ENCODE data around the gene DPEP2.
"Not testable (repeated sequence)": the region's sequence is repeated elsewhere in the genome, so short reads cannot be mapped to it uniquely, and the experiment has no call there.

DPEP2 gene

DNA sequence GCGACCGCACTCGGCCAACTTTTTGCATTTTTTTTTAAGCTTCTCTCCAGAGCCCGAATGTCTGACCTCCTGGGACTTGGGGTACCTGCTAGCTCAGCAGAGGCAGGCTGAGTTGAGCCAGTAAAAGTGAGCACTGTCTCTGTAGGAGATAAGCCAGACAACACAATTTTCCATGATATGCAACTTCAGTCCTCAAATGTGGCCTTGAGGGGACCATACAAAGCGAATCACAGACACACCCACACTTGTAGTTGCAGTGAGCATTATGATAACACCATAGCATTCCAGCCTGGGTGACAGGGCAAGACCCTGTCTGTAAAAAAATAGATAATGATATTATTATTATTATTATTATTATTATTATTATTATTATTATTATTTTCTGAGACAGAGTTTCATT is 2.6 kb downstream of the DPEP2 start:
- Histone ChIP-seq H3K36me3 (peaks cover 0 to 5% (median 0%) of the 10 kb centered on the region in 11 experiments; a peak in 1 of 22 replicates), H3K27me3 (no peaks in the 10 kb centered on the region), H3K4me1 (peaks cover 53 to 95% (median 70%) of the 10 kb centered on the region in 10 experiments), H3K9me3 (replicated peaks in 1 of 11) (peaks cover 0 to 12% (median 9%) of the 10 kb centered on the region in 11 experiments; a peak in 14 of 22 replicates), H3K4me2 (peak overlapping the region in 2 of 11 experiments; percentile 73 to 88; a peak in 4 of 22 replicates), H3K27ac (peak overlapping the region in 3 of 11 experiments; percentile 30 to 86 (median 85); a peak in 5 of 22 replicates), H4K20me1 (peaks cover 0 to 13% (median 0%) of the 10 kb centered on the region in 11 experiments; a peak in 1 of 22 replicates), H3K4me3 (no peak overlapping the region), H3K9ac (peak overlapping the region in 1 of 11 experiments; percentile 53; a peak in 1 of 22 replicates)
- no peak for TF ChIP-seq Cebpa-rat (IDR thresholded peaks at IDR 0.05)

DNA sequence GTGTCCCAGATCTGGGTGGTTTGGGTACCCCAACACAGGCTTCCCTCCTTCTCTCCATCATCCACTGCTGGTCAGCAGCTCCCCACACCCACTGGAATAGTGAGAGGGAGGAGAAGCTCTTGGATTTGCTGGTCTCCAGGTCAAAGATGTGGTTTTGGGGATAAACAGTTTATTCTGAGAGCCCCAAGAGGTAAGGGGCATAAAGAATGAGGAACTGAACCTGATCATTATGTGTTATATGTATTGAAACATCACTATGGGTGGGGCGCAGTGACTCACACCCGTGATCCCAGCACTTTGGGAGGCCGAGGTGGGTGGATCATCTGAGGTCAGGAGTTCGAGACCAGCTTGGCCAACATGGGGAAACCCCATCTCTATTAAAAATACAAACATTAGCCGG is 3.9 kb downstream of the DPEP2 start:
- Histone ChIP-seq H3K9ac (peak overlapping the region in 3 of 11 experiments; percentile 20 to 52 (median 49); a peak in 4 of 22 replicates), H3K9me3 (replicated peaks in 1 of 11) (peaks cover 0 to 12% (median 9%) of the 10 kb centered on the region in 11 experiments; a peak in 14 of 22 replicates), H3K4me3 (no peak overlapping the region), H3K4me1 (peaks cover 50 to 82% (median 66%) of the 10 kb centered on the region in 10 experiments), H3K27me3 (no peaks in the 10 kb centered on the region), H3K27ac (peak overlapping the region in 4 of 11 experiments; percentile 56 to 86 (median 83); a peak in 8 of 22 replicates), H3K4me2 (peak overlapping the region in 6 of 11 experiments; percentile 1 to 90 (median 78); a peak in 11 of 22 replicates), H4K20me1 (peaks cover 0 to 19% (median 0%) of the 10 kb centered on the region in 11 experiments; a peak in 1 of 22 replicates), H3K36me3 (peaks cover 0 to 12% (median 0%) of the 10 kb centered on the region in 11 experiments; a peak in 2 of 22 replicates)
- TF ChIP-seq Cebpa-rat (IDR thresholded peaks at IDR 0.05): no peak

DNA sequence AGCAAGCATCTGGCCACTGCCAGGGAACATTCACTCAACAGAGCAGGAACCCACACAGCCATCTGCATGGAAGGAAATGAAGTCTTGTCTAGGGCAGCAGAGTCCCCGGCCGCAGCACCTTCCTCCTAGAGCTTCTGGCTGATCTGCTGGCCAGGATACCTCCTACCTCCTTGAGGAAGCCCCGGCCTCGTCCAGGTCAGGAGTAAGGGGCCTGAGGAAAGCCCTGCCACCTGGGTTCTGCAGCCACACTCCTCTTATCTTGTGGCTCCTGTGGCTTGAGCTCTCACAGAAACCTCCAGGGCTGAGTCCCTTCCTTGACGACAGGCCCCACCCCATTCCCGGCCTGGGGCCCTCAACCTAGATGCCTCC is 5.3 kb downstream of the DPEP2 start:
- Histone ChIP-seq H3K9me3 (replicated peaks in 1 of 11) (peaks cover 0 to 12% (median 9%) of the 10 kb centered on the region in 11 experiments; a peak in 14 of 22 replicates), H3K27ac (peak overlapping the region; percentile 59 to 86 (median 81); a peak in 21 of 22 replicates), H4K20me1 (peaks cover 0 to 19% (median 0%) of the 10 kb centered on the region in 11 experiments; a peak in 1 of 22 replicates), H3K36me3 (peaks cover 0 to 12% (median 0%) of the 10 kb centered on the region in 11 experiments; a peak in 2 of 22 replicates), H3K9ac (peak overlapping the region; percentile 51 to 77 (median 70)), H3K4me2 (peak overlapping the region; percentile 79 to 94 (median 87)), H3K4me3 (peak overlapping the region in 5 of 10 experiments; percentile 29 to 60 (median 42); a peak in 7 of 20 replicates), H3K4me1 (peaks cover 36 to 71% (median 53%) of the 10 kb centered on the region in 10 experiments)
- not testable (repeated sequence) for H3K27me3 ChIP-seq

- no peak for TF ChIP-seq Cebpa-rat (IDR thresholded peaks at IDR 0.05)
- Histone ChIP-seq H3K9ac (peak overlapping the region; percentile 51 to 77 (median 70)), H3K36me3 (peaks cover 0 to 12% (median 0%) of the 10 kb centered on the region in 11 experiments; a peak in 2 of 22 replicates), H3K27me3 (no peaks in the 10 kb centered on the region), H3K4me1 (peaks cover 30 to 71% (median 50%) of the 10 kb centered on the region in 10 experiments), H3K27ac (peak overlapping the region; percentile 59 to 86 (median 81); a peak in 21 of 22 replicates), H3K9me3 (replicated peaks in 1 of 11) (peaks cover 0 to 10% (median 6%) of the 10 kb centered on the region in 11 experiments; a peak in 14 of 22 replicates), H3K4me3 (peak overlapping the region; percentile 9 to 60 (median 42); a peak in 15 of 20 replicates), H4K20me1 (peaks cover 0 to 19% (median 0%) of the 10 kb centered on the region in 11 experiments; a peak in 1 of 22 replicates), H3K4me2 (peak overlapping the region; percentile 79 to 94 (median 87))
These were observed 5.9 kb downstream of the DPEP2 start for GRCh38 chr16:67993207-67994039.

DNA sequence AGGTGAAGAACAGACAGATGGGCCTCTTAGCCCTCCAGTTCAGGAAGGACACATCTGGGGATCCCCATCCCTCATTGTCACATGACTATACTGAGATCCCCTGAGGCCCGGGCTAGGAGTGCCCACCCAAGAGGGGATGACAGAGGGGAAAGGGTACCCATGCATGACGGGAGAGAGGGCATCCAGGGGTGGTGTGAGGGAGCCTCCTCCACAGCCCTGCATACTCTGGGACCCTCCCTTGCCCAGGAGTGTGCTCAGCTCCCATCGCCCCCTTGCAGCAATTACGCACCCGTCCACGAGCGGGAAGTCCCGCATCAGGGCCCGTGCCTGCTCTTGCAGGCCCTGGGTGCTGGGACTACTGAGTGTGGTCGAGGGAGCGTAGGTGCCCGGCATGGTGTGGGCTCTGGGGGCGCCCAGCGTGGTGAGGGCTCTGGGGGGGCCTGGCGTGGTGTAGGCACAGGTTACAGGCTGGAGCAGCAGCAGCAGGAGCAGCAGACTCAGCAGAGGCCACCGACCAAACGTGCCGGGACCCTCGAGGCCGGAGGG is 6.5 kb downstream of the DPEP2 start:
- H3K36me3 ChIP-seq: peaks cover 0 to 12% (median 0%) of the 10 kb centered on the region in 11 experiments; a peak in 2 of 22 replicates
- TF ChIP-seq Cebpa-rat (IDR thresholded peaks at IDR 0.05): no peak
- H3K9ac ChIP-seq: peak overlapping the region; percentile 8 to 77 (median 70); a peak in 20 of 22 replicates
- H3K4me3 ChIP-seq: peak overlapping the region in 4 of 10 experiments; percentile 29 to 47 (median 38); a peak in 4 of 20 replicates
- peaks cover 0 to 19% (median 0%) of the 10 kb centered on the region in 11 experiments; a peak in 1 of 22 replicates for H4K20me1 ChIP-seq
- peaks cover 0 to 3% (median 0%) of the 10 kb centered on the region in 11 experiments; a peak in 5 of 22 replicates for H3K9me3 ChIP-seq (replicated peaks in 1 of 11)
- peak overlapping the region in 9 of 11 experiments; percentile 7 to 86 (median 81); a peak in 16 of 22 replicates for H3K27ac ChIP-seq
- peak overlapping the region; percentile 79 to 94 (median 87) for H3K4me2 ChIP-seq
- no peaks in the 10 kb centered on the region for H3K27me3 ChIP-seq
- peaks cover 26 to 65% (median 47%) of the 10 kb centered on the region in 10 experiments for H3K4me1 ChIP-seq

DNA sequence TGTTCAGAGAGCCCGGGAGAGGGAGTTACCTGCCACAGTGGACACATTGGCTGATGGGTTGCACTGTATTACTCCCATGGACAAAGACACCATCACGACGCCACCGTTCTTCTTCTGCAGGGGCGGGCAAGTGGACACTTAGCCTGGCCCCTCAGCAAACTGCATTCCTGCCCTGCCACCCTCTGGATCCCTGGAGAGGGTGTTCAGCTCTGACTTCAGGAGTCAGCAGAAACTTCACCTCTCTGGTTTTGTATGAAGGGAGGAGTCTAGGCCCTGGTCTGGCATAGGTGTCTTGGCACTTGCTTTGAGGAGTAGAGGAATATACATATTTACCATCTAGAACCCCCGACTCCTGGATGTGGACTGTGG is 9.3 kb downstream of the DPEP2 start:
- no peak for TF ChIP-seq Cebpa-rat (IDR thresholded peaks at IDR 0.05)
- no peak overlapping the region for H3K27ac ChIP-seq
- peaks cover 0 to 12% (median 0%) of the 10 kb centered on the region in 11 experiments; a peak in 2 of 22 replicates for H3K36me3 ChIP-seq
- no peak overlapping the region for H3K4me3 ChIP-seq
- no peak overlapping the region for H3K9ac ChIP-seq
- peaks cover 0 to 19% (median 0%) of the 10 kb centered on the region in 11 experiments; a peak in 1 of 22 replicates for H4K20me1 ChIP-seq
- H3K4me1 ChIP-seq: peaks cover 48 to 71% (median 55%) of the 10 kb centered on the region in 10 experiments
- no peaks in the 10 kb centered on the region for H3K9me3 ChIP-seq (replicated peaks in 1 of 11)
- H3K4me2 ChIP-seq: no peak overlapping the region
- no peaks in the 10 kb centered on the region for H3K27me3 ChIP-seq

DNA sequence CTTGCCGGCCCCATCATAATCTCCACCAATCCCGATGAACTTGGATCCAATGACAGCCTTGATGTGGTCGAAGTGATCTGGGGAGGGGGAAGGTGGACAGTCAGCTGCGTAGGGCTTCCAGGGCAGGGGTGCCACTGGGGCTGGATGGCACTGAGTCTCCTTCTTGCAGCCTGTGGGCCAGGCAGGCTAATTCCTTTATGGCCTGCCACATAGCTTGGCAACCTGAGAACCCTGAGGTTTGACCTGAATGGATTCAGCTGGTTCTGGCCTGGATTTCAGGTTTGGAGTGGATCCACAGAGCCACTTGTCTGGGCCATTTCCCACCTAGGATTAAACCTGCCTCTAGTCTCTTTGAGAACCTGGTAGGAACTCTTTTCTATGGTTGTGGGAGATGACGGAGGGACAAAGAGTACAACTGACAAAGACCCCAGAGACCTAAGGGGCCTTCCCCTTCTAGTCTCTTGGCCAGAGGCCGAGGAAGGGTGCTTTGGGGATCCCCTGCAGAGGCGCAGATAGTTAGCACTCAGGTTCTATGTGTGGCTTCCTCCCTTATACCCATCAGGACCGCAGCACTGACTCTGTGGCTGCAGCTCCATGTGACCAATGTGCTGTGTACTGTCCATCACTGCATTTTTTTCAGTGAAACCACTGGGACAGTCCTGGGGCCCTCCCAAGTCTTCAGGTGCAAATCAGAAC is 9.8 kb downstream of the DPEP2 start:
- Histone ChIP-seq H3K9me3 (replicated peaks in 1 of 11) (no peaks in the 10 kb centered on the region), H3K27ac (no peak overlapping the region), H3K4me1 (peaks cover 49 to 71% (median 56%) of the 10 kb centered on the region in 10 experiments), H3K4me3 (no peak overlapping the region), H3K27me3 (no peaks in the 10 kb centered on the region), H3K36me3 (peaks cover 0 to 12% (median 0%) of the 10 kb centered on the region in 11 experiments; a peak in 2 of 22 replicates), H3K4me2 (peak overlapping the region in 4 of 11 experiments; percentile 7 to 39 (median 26); a peak in 6 of 22 replicates), H4K20me1 (peaks cover 0 to 19% (median 0%) of the 10 kb centered on the region in 11 experiments; a peak in 1 of 22 replicates), H3K9ac (no peak overlapping the region)
- TF ChIP-seq Cebpa-rat (IDR thresholded peaks at IDR 0.05): no peak

DNA sequence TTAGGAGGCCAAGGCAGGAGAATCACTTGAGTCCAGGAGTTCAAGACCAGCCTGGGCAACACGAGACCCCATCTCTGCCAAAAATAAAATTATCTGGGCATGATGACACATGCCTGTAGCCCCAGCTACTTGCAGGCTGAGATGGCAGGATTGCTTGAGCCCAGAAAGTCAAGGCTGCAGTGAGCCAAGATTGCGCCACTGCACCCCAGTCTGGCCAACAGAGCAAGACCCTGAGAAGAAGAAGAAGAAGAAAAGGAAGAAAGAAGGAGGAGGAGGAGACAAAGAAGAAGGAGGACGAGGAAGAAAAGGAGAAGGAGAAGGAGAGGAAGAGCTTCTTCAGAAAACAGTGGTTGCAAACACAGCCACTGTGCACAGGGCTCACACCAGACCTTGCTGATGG is 10.6 kb downstream of the DPEP2 start:
- Histone ChIP-seq H3K4me3 (no peak overlapping the region), H3K27ac (no peak overlapping the region), H3K9ac (no peak overlapping the region; a peak in 1 of 22 replicates), H3K36me3 (peaks cover 0 to 12% (median 0%) of the 10 kb centered on the region in 11 experiments; a peak in 2 of 22 replicates), H3K27me3 (no peaks in the 10 kb centered on the region), H4K20me1 (peaks cover 0 to 19% (median 0%) of the 10 kb centered on the region in 11 experiments; a peak in 1 of 22 replicates), H3K4me2 (peak overlapping the region in 4 of 11 experiments; percentile 7 to 39 (median 26); a peak in 6 of 22 replicates), H3K9me3 (replicated peaks in 1 of 11) (no peaks in the 10 kb centered on the region), H3K4me1 (peaks cover 49 to 71% (median 56%) of the 10 kb centered on the region in 10 experiments)
- no peak for TF ChIP-seq Cebpa-rat (IDR thresholded peaks at IDR 0.05)
